ENCODE measurements around the gene ADGB.

- TF ChIP-seq POLR2A (IDR thresholded peaks at IDR 0.05; ENCODE audit: low read depth), result no peak
- TF ChIP-seq CTCF (IDR thresholded peaks at IDR 0.05), result no peak
Measured at GRCh38 chr6:146657432-146657831, 58.7 kb downstream of the ADGB start.
